Activated CD8-positive, alpha-beta memory T cell treated with anti-CD3 and anti-CD28 coated beads, Interleukin-2, amount 50 U/mL, for 24 hours (primary cell): ENCODE data around the gene FEN1.

Experiments
- DNase-seq: peaks from one replicate; pipeline ENCODE4 v3.0.0-alpha.2; 2020; ENCODE audit errors: extremely low read depth

The FEN1 gene

GRCh38 chr11:61794579-61794978, 1.9 kb downstream of the FEN1 start:
- DNase-seq, result no peak

- DNase-seq, result no peak
These were observed 2.7 kb downstream of the FEN1 start for GRCh38 chr11:61795459-61795858.

GRCh38 chr11:61795876-61796526, 3.3 kb downstream of the FEN1 start:
- no peak for DNase-seq

- no peak for DNase-seq
These were observed 4.7 kb downstream of the FEN1 start for GRCh38 chr11:61797263-61797944.

- DNase-seq, result no peak
These were observed 7.1 kb downstream of the FEN1 start for GRCh38 chr11:61799665-61800284.

GRCh38 chr11:61800331-61801281, 7.9 kb downstream of the FEN1 start:
- no peak for DNase-seq

GRCh38 chr11:61802605-61803004, 9.9 kb downstream of the FEN1 start:
- DNase-seq, result no peak

- DNase-seq, result no peak
These were observed 11.4 kb downstream of the FEN1 start for GRCh38 chr11:61803889-61804647.

GRCh38 chr11:61805146-61805545, 12.4 kb downstream of the FEN1 start:
- DNase-seq, result no peak

- no peak for DNase-seq
These were observed 14.1 kb downstream of the FEN1 start for GRCh38 chr11:61806785-61807184.

- no peak for DNase-seq
These were observed 18.0 kb downstream of the FEN1 start for GRCh38 chr11:61810671-61811175.

GRCh38 chr11:61811831-61812230, 19.1 kb downstream of the FEN1 start:
- DNase-seq, result no peak

GRCh38 chr11:61812736-61813411, 20.2 kb downstream of the FEN1 start:
- no peak for DNase-seq

- no peak for DNase-seq
These were observed 21.7 kb downstream of the FEN1 start for GRCh38 chr11:61814247-61814957.

- no peak for DNase-seq
These were observed 22.5 kb downstream of the FEN1 start for GRCh38 chr11:61814958-61815789.

- no peak for DNase-seq
These were observed 23.4 kb downstream of the FEN1 start for GRCh38 chr11:61815790-61816735.

GRCh38 chr11:61816736-61817455, 24.2 kb downstream of the FEN1 start, which contains the start of gene FADS1:
TSS of gene FADS1 (minus strand) at chr11:61817003. CDS start at chr11:61816929, 74 bp downstream.
- DNase-seq, result no peak
